Activated CD4-positive, alpha-beta memory T cell treated with anti-CD3 and anti-CD28 coated beads, Interleukin-2, amount 10 ng/mL, durations not matched to agents 7 days and 5 days (primary cell): Measurements from ENCODE around the gene DEFB132. TPM values are rescaled to one million over a fixed set of nuclear protein-coding genes. Genes with fewer than 3 reads are reported as not detected.
A peak's percentile ranks its signal among the peaks of the same experiment; 100 is the strongest.

ENCODE experiments used
- CTCF ChIA-PET: fragments of 350-600 bp; sonication (Branson Sonifier 250); formaldehyde crosslinking; loops from one replicate; lab custom pipeline; 2021; ENCODE audit warnings: antibody characterized with exemption, inconsistent platforms; lab: Charles Lee
- POLR2A ChIA-PET: fragments of 350-600 bp; sonication (Branson Sonifier 250); formaldehyde crosslinking; loops from one replicate; lab custom pipeline; 2021; ENCODE audit warnings: antibody characterized with exemption; lab: Charles Lee
- DNase-seq: peaks from one replicate; pipeline ENCODE4 v3.0.0-alpha.2; 2020
- H3K27ac Mint-ChIP-seq: one replicate; pipeline ENCODE4 v1.8.0; 2021; ENCODE audit warnings: mild to moderate bottlenecking, mixed read lengths
- H3K27me3 Mint-ChIP-seq: one replicate; pipeline ENCODE4 v1.8.0; 2021; ENCODE audit warnings: mixed read lengths
- H3K36me3 Mint-ChIP-seq: one replicate; pipeline ENCODE4 v1.8.0; 2021; ENCODE audit warnings: low read depth, mixed read lengths
- H3K4me1 Mint-ChIP-seq: one replicate; pipeline ENCODE4 v1.8.0; 2021; ENCODE audit warnings: mixed read lengths
- H3K4me3 Mint-ChIP-seq: one replicate; pipeline ENCODE4 v1.8.0; 2021; ENCODE audit warnings: mild to moderate bottlenecking, mixed read lengths
- H3K9me3 Mint-ChIP-seq: one replicate; pipeline ENCODE4 v1.8.0; 2021; ENCODE audit warnings: mixed read lengths
- total RNA-seq, 2 experiments: library from RNA; stranded (reverse); gene quantifications; one replicate each; pipeline ENCODE4 v1.2.3, GENCODE V29; 2021

The DEFB132 gene
- total RNA-seq, 2 experiments from 2014 or later, result not detected

GRCh38 chr20:289693-290083, 32.2 kb downstream of the DEFB132 start:
- H3K36me3 Mint-ChIP-seq, result peaks cover 3% of the 10 kb centered on the region

GRCh38 chr20:290084-290831, 32.7 kb downstream of the DEFB132 start, which contains the start of gene C20orf96:
Gene C20orf96, minus strand, starts transcription at chr20:290750. Its CDS starts 140 bp downstream, at chr20:290610.
- peak; percentile 90 for DNase-seq
- Mint-ChIP-seq H3K36me3 (peaks cover 3% of the 10 kb centered on the region), H3K27me3 (no peaks in the 10 kb centered on the region), H3K4me1 (peaks cover 23% of the 10 kb centered on the region), H3K9me3 (no peaks in the 10 kb centered on the region), H3K4me3 (no peak within 1 kb of the TSS), H3K27ac (no peak within 1 kb of the TSS)
- ChIA-PET CTCF (interaction anchor here (0.9 to 1.0 kb wide), 2 partner anchors 8 to 34 kb away, joined by 3 to 4 read pairs; no protein-coding TSS in a partner anchor), POLR2A (interaction anchor here (0.8 to 1.2 kb wide), 3 partner anchors 8 to 36 kb away, joined by 3 to 4 read pairs (median 3); no protein-coding TSS in a partner anchor)

More at GRCh38 chr20:289693-290083, 32.2 kb downstream of the DEFB132 start:
- CTCF ChIA-PET, result interaction anchor here (0.9 to 1.0 kb wide), 2 partner anchors 8 to 35 kb away, joined by 3 to 4 read pairs; no protein-coding TSS in a partner anchor
- H3K27me3 Mint-ChIP-seq, result no peaks in the 10 kb centered on the region
- H3K4me3 Mint-ChIP-seq, result no peak overlapping the region
- no peak overlapping the region for H3K27ac Mint-ChIP-seq
- no peak for DNase-seq
- POLR2A ChIA-PET, result interaction anchor here (0.8 to 1.2 kb wide), 3 partner anchors 8 to 37 kb away, joined by 3 to 4 read pairs (median 3); no protein-coding TSS in a partner anchor
- H3K4me1 Mint-ChIP-seq, result peaks cover 18% of the 10 kb centered on the region
- H3K9me3 Mint-ChIP-seq, result no peaks in the 10 kb centered on the region

- peaks cover 32% of the 10 kb centered on the region for H3K4me1 Mint-ChIP-seq
- POLR2A ChIA-PET, result no interaction called here
- CTCF ChIA-PET, result interaction anchor here (1.2 kb wide), 1 partner anchor 10 kb away, joined by 3 read pairs; no protein-coding TSS in a partner anchor
These were observed 37.1 kb downstream of the DEFB132 start for GRCh38 chr20:294602-295001.

GRCh38 chr20:295804-296203, 38.3 kb downstream of the DEFB132 start:
- Mint-ChIP-seq H3K27ac (peak overlapping the region; percentile 71), H3K27me3 (no peaks in the 10 kb centered on the region), H3K4me3 (peak overlapping the region; percentile 66), H3K4me1 (peaks cover 39% of the 10 kb centered on the region), H3K36me3 (peaks cover 30% of the 10 kb centered on the region), H3K9me3 (no peaks in the 10 kb centered on the region)
- ChIA-PET POLR2A (interaction anchor here (8.1 kb wide), 1 partner anchor 28 kb away, joined by 95 read pairs; the partner anchor contains the start of gene SOX12), CTCF (interaction anchor here (1.7 kb wide), 1 partner anchor 29 kb away, joined by 5 read pairs; the partner anchor contains the start of gene SOX12)
- no peak for DNase-seq

More at GRCh38 chr20:294602-295001, 37.1 kb downstream of the DEFB132 start:
- no peaks in the 10 kb centered on the region for H3K27me3 Mint-ChIP-seq
- H3K4me3 Mint-ChIP-seq, result no peak overlapping the region
- DNase-seq, result no peak
- H3K36me3 Mint-ChIP-seq, result peaks cover 19% of the 10 kb centered on the region
- H3K9me3 Mint-ChIP-seq, result no peaks in the 10 kb centered on the region
- H3K27ac Mint-ChIP-seq, result no peak overlapping the region

- H3K27ac Mint-ChIP-seq, result peak within 1 kb of the TSS; percentile 98
- peak; percentile 86 for DNase-seq
- ChIA-PET POLR2A (interaction anchor here (0.7 to 8.1 kb wide), 12 partner anchors 8 to 355 kb away, joined by 3 to 95 read pairs (median 4); partner anchors contain the start of gene SOX12), CTCF (interaction anchor here (1.0 to 2.4 kb wide), 6 partner anchors 8 to 33 kb away, joined by 3 to 14 read pairs (median 4); partner anchors contain the start of gene SOX12)
- no peaks in the 10 kb centered on the region for H3K9me3 Mint-ChIP-seq
- peak within 1 kb of the TSS; percentile 96 for H3K4me3 Mint-ChIP-seq
- peaks cover 35% of the 10 kb centered on the region for H3K36me3 Mint-ChIP-seq
- peaks cover 44% of the 10 kb centered on the region for H3K4me1 Mint-ChIP-seq
- no peaks in the 10 kb centered on the region for H3K27me3 Mint-ChIP-seq
These were observed 39.8 kb downstream of the DEFB132 start, which contains the start of gene ZCCHC3 for GRCh38 chr20:297098-297924. Gene ZCCHC3, plus strand, starts transcription at chr20:297570. Its CDS starts 17 bp downstream, at chr20:297587.

- peaks cover 43% of the 10 kb centered on the region for H3K4me1 Mint-ChIP-seq
These were observed 40.6 kb downstream of the DEFB132 start for GRCh38 chr20:297925-298775.

GRCh38 chr20:298776-299391, 41.4 kb downstream of the DEFB132 start:
- peak overlapping the region; percentile 96 for H3K4me3 Mint-ChIP-seq
- ChIA-PET CTCF (interaction anchor here (0.8 to 4.0 kb wide), 6 partner anchors 22 to 40 kb away, joined by 3 to 17 read pairs (median 4); partner anchors contain the start of gene SOX12), POLR2A (interaction anchor here (0.9 to 8.1 kb wide), 12 partner anchors 9 to 1029 kb away, joined by 3 to 95 read pairs (median 4); partner anchors contain the start of gene SOX12)
- no peaks in the 10 kb centered on the region for H3K27me3 Mint-ChIP-seq
- H3K36me3 Mint-ChIP-seq, result peaks cover 35% of the 10 kb centered on the region
- no peak for DNase-seq
- peak overlapping the region; percentile 95 for H3K27ac Mint-ChIP-seq
- peaks cover 43% of the 10 kb centered on the region for H3K4me1 Mint-ChIP-seq
- H3K9me3 Mint-ChIP-seq, result no peaks in the 10 kb centered on the region

More at GRCh38 chr20:297925-298775, 40.6 kb downstream of the DEFB132 start:
- CTCF ChIA-PET, result interaction anchor here (0.8 to 2.4 kb wide), 6 partner anchors 9 to 32 kb away, joined by 3 to 14 read pairs (median 4); partner anchors contain the start of gene SOX12
- DNase-seq, result peak; percentile 59
- peak overlapping the region; percentile 96 for H3K4me3 Mint-ChIP-seq
- H3K27ac Mint-ChIP-seq, result peak overlapping the region; percentile 95
- no peaks in the 10 kb centered on the region for H3K27me3 Mint-ChIP-seq
- H3K36me3 Mint-ChIP-seq, result peaks cover 35% of the 10 kb centered on the region
- H3K9me3 Mint-ChIP-seq, result no peaks in the 10 kb centered on the region
- POLR2A ChIA-PET, result interaction anchor here (0.6 to 8.1 kb wide), 13 partner anchors 8 to 1030 kb away, joined by 3 to 95 read pairs (median 4); partner anchors contain the start of gene SOX12

GRCh38 chr20:300345-300990, 42.9 kb downstream of the DEFB132 start:
- no peak overlapping the region for H3K27ac Mint-ChIP-seq
- H3K36me3 Mint-ChIP-seq, result peaks cover 35% of the 10 kb centered on the region
- ChIA-PET POLR2A (interaction anchor here (1.7 to 8.1 kb wide), 4 partner anchors 10 to 29 kb away, joined by 3 to 95 read pairs (median 8); partner anchors contain the start of gene SOX12), CTCF (interaction anchor here (1.0 to 4.0 kb wide), 3 partner anchors 9 to 41 kb away, joined by 3 to 17 read pairs (median 4); no protein-coding TSS in a partner anchor)
- H3K4me3 Mint-ChIP-seq, result peak overlapping the region; percentile 33
- H3K4me1 Mint-ChIP-seq, result peaks cover 38% of the 10 kb centered on the region
- H3K9me3 Mint-ChIP-seq, result no peaks in the 10 kb centered on the region
- H3K27me3 Mint-ChIP-seq, result no peaks in the 10 kb centered on the region
- no peak for DNase-seq

- no peak overlapping the region for H3K4me3 Mint-ChIP-seq
- no peaks in the 10 kb centered on the region for H3K9me3 Mint-ChIP-seq
- peaks cover 35% of the 10 kb centered on the region for H3K36me3 Mint-ChIP-seq
- CTCF ChIA-PET, result interaction anchor here (1.0 to 4.0 kb wide), 2 partner anchors 8 to 27 kb away, joined by 3 to 17 read pairs; no protein-coding TSS in a partner anchor
- POLR2A ChIA-PET, result interaction anchor here (1.0 to 8.1 kb wide), 2 partner anchors 10 to 22 kb away, joined by 3 to 95 read pairs; partner anchors contain the start of gene SOX12
- peaks cover 26% of the 10 kb centered on the region for H3K4me1 Mint-ChIP-seq
- no peaks in the 10 kb centered on the region for H3K27me3 Mint-ChIP-seq
- no peak for DNase-seq
- H3K27ac Mint-ChIP-seq, result no peak overlapping the region
These were observed 44.6 kb downstream of the DEFB132 start for GRCh38 chr20:301886-302848.
